Hematopoietic multipotent progenitor cell treated with erythropoietin and hydrocortisone succinate and interleukin-3 and kit ligand, for 8 days (in vitro differentiated cells): ENCODE data around the gene STAT5B.
A peak's percentile ranks its signal among the peaks of the same experiment; 100 is the strongest.

Experiments used
- DNase-seq: peaks from one replicate; pipeline ENCODE4 v3.0.0-alpha.2; 2015

STAT5B gene

GRCh38 chr17:42284024-42284369, 7.8 kb upstream of the STAT5B start:
- no peak for DNase-seq

- no peak for DNase-seq
These were observed 7.2 kb upstream of the STAT5B start for GRCh38 chr17:42283241-42284023.

GRCh38 chr17:42282478-42283080, 6.4 kb upstream of the STAT5B start:
- no peak for DNase-seq

- no peak for DNase-seq
These were observed 5.4 kb upstream of the STAT5B start for GRCh38 chr17:42281571-42282096.

GRCh38 chr17:42279776-42280630, 3.8 kb upstream of the STAT5B start:
- DNase-seq = no peak

- DNase-seq = no peak
These were observed 1.1 kb upstream of the STAT5B start for GRCh38 chr17:42277342-42277712.

GRCh38 chr17:42276609-42277341, 584 bp upstream of the STAT5B start:
- peak; percentile 78 for DNase-seq

GRCh38 chr17:42275527-42276358, 448 bp downstream of the STAT5B start:
- peak; percentile 76 for DNase-seq

- no peak for DNase-seq
These were observed 1.2 kb downstream of the STAT5B start for GRCh38 chr17:42274812-42275526.

GRCh38 chr17:42274253-42274542, 2.0 kb downstream of the STAT5B start:
- no peak for DNase-seq

- no peak for DNase-seq
These were observed 2.5 kb downstream of the STAT5B start for GRCh38 chr17:42273474-42274252.

GRCh38 chr17:42272162-42272907, 3.9 kb downstream of the STAT5B start:
- DNase-seq = no peak

GRCh38 chr17:42271779-42272035, 4.5 kb downstream of the STAT5B start:
- no peak for DNase-seq

- no peak for DNase-seq
These were observed 5.0 kb downstream of the STAT5B start for GRCh38 chr17:42271006-42271778.

GRCh38 chr17:42270596-42270995, 5.6 kb downstream of the STAT5B start:
- no peak for DNase-seq

GRCh38 chr17:42270170-42270535, 6.0 kb downstream of the STAT5B start:
- no peak for DNase-seq

- no peak for DNase-seq
These were observed 8.0 kb downstream of the STAT5B start for GRCh38 chr17:42268236-42268635.

GRCh38 chr17:42266918-42267766, 9.0 kb downstream of the STAT5B start:
- DNase-seq = peak; percentile 92
